COLO668 (cell line): ENCODE data around the gene TEX26.

Source experiments
- DNase-seq: peaks from one replicate; lab custom pipeline; 2025; ENCODE audit not compliant: unreplicated experiment; lab: John Stamatoyannopoulos, UW

Gene TEX26

GRCh38 chr13:30932481-30933353, at the start of gene TEX26:
TSS of gene TEX26 (plus strand) at chr13:30932656. CDS start at chr13:30932716, 60 bp downstream.
- DNase-seq, result peak; percentile 29

GRCh38 chr13:30882996-30883766, 49.3 kb upstream of the TEX26 start:
- DNase-seq, result no peak

- DNase-seq, result no peak
Measured at GRCh38 chr13:30884543-30884942, 47.9 kb upstream of the TEX26 start.

- no peak for DNase-seq
Measured at GRCh38 chr13:30889196-30889690, 43.2 kb upstream of the TEX26 start.

GRCh38 chr13:30892966-30893365, 39.5 kb upstream of the TEX26 start:
- peak; percentile 31 for DNase-seq

GRCh38 chr13:30895773-30896172, 36.7 kb upstream of the TEX26 start:
- no peak for DNase-seq

- DNase-seq, result no peak
Measured at GRCh38 chr13:30898070-30898469, 34.4 kb upstream of the TEX26 start.

GRCh38 chr13:30898678-30899241, 33.7 kb upstream of the TEX26 start:
- no peak for DNase-seq

GRCh38 chr13:30900436-30900835, 32.0 kb upstream of the TEX26 start:
- DNase-seq, result no peak

- DNase-seq, result no peak
Measured at GRCh38 chr13:30900952-30901749, 31.3 kb upstream of the TEX26 start.

GRCh38 chr13:30904043-30904442, 28.4 kb upstream of the TEX26 start:
- no peak for DNase-seq

- DNase-seq, result no peak
Measured at GRCh38 chr13:30905932-30906383, 26.5 kb upstream of the TEX26 start, which contains the start of gene MEDAG. TSS of gene MEDAG (plus strand) at chr13:30906271. CDS start at chr13:30906516, 245 bp downstream.

GRCh38 chr13:30906411-30907051, 25.9 kb upstream of the TEX26 start:
- no peak for DNase-seq

GRCh38 chr13:30907121-30907861, 25.2 kb upstream of the TEX26 start:
- DNase-seq, result no peak

- DNase-seq, result no peak
Measured at GRCh38 chr13:30908416-30908980, 24.0 kb upstream of the TEX26 start.

- no peak for DNase-seq
Measured at GRCh38 chr13:30910676-30911075, 21.8 kb upstream of the TEX26 start.

GRCh38 chr13:30915691-30916541, 16.5 kb upstream of the TEX26 start:
- no peak for DNase-seq

- DNase-seq, result no peak
Measured at GRCh38 chr13:30916991-30917390, 15.5 kb upstream of the TEX26 start.
